GM10266 (cell line): Measurements from ENCODE around the gene INPP5E.

Experiments used
- DNase-seq: peaks from one replicate; pipeline ENCODE4 v3.0.0; 2012; ENCODE audit errors: extremely low spot score
- TF ChIP-seq, protein P1 (sequence below): IDR thresholded peaks from 2 replicates; pipeline ENCODE4 v1.5.1; 2012; ENCODE audit warnings: mild to moderate bottlenecking, low read depth; ENCODE audit not compliant: control insufficient read depth, insufficient read depth; ENCODE audit errors: missing control alignments

The INPP5E gene

GRCh38 chr9:136443087-136443486, 3.4 kb upstream of the INPP5E start:
- no peak for DNase-seq
- TF ChIP-seq, protein P1, sequence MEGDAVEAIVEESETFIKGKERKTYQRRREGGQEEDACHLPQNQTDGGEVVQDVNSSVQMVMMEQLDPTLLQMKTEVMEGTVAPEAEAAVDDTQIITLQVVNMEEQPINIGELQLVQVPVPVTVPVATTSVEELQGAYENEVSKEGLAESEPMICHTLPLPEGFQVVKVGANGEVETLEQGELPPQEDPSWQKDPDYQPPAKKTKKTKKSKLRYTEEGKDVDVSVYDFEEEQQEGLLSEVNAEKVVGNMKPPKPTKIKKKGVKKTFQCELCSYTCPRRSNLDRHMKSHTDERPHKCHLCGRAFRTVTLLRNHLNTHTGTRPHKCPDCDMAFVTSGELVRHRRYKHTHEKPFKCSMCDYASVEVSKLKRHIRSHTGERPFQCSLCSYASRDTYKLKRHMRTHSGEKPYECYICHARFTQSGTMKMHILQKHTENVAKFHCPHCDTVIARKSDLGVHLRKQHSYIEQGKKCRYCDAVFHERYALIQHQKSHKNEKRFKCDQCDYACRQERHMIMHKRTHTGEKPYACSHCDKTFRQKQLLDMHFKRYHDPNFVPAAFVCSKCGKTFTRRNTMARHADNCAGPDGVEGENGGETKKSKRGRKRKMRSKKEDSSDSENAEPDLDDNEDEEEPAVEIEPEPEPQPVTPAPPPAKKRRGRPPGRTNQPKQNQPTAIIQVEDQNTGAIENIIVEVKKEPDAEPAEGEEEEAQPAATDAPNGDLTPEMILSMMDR: no peak

DNA sequence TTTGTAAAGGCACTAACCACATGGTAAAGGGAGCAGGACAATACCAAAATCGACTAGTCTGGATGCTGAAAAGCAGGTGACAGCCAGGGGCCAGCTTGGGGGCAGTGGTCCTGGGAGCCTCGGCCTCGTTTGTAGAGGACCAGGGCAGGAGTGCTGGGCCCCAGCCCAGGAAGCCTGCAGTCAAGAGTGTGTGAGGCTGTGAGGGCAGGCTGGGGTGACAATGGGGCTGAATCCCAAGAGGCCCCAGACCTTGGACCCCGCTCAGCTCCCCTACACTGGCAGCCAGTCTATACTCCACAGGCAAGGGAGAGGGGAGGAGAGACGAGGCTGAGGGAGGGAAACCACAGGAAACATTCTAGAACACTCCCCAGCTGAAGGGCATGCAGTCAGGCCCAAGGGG, 2.6 kb upstream of the INPP5E start:
- no peak for DNase-seq
- TF ChIP-seq, protein P1: no peak

- TF ChIP-seq, protein P1: no peak
- no peak for DNase-seq
Observed at GRCh38 chr9:136441681-136442245, 2.1 kb upstream of the INPP5E start.

DNA sequence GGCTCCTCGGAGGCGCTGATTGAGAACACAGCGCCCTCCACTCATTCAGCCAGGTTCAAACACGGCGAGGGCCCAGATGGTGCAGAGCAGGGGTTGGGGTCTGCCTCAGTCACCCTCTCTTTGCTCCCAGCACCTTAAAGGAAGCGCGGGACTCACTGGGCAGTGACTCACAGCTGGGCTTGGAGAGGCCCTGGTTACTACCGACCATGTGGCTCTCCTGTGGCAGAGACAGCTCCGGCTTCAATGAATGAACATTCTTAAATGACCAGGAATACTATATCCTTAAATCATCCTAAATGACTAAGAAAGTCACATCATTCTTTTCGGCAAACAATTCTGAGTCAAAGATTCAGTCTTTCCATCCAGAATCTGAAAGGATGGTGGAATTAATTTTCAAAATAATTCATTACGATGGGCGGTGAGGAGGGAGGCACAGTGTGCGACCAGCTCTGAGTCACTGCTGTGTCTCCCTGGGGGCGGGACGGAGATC, 1.6 kb upstream of the INPP5E start:
- DNase-seq: no peak
- TF ChIP-seq, protein P1: no peak

DNA sequence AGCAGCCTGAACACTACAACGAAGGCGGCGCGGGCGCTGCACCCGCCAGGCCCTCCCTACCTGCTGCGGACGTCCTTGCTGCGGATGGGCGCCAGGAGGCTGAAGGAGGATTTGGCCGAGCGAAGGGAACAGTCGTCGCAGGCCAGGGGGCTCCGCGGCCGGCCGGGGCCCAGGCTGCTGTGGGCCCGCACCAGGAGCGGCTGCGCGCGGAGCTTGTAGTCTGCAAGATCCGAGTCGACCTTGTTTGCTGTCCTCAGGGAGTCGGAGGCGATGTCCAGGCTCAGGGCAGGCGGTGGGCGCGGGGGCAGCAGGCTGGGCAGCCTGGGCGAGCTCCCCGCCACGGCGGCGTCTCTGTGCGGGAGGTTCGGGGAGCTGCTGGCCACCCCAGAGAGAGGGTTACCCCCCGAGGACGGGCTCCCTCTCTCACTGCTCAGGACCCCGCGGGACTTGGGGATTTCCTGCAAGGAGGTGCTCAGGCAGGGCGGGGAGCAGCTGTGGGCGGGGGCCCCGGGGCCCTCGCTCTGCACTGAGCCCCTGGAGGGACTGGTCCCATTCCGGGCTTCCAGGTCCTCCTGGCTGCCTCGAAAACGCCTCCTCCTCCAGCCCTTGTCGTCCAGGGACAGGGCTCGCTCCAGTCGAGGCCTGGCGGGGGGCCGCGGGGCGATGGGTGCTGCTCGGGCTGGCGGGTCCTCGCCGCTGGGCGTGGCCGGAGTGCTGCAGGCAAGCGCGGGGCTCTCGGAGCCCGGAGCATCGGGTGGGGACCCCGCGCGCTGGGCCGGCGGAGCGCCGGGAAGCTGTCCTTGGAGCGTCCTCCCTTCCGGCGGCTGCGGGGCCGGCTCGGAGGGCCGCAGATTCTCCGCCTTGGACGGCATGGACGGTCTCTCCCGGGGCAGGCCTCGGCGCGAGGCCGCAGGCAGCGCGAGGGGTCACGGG, 831 bp downstream of the INPP5E start:
- TF ChIP-seq, protein P1: no peak
- DNase-seq: peak; percentile 92

DNA sequence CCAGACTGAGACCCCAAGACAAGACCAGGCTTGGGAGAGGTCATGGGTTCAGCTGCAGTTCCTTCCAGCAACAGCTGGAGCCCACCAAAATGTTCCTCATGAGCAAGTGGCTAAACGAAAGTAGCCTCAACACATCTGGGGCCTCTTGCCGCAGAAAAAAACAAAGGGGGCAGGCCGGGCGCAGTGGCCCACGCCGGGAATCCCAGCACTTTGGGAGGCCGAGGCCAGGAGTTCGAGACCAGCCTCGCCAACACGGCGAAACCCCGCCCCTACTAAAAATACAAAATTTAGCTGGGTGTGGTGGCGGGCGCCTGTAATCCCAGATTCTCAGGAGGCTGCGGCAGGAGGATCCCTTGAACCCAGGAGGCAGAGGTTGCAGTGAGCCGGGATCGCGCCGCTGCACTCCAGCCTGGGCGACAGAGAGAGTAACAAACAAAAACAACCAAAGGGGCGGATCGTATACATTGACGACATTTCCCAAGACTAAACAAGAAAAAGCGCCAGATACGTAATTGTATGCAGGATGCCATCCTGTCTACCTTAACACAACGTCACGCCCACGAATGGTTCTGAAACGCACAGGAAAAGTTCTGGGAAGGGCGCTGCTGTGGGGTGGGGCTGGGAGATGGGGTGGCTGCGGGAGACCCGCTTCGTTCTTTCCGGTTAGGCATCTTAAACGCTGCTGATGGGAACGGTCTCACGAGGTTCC, 1.7 kb downstream of the INPP5E start:
- DNase-seq: no peak

More for the DNA sequence above, 1.7 kb downstream of the INPP5E start:
- TF ChIP-seq, protein P1: no peak
